Measurements from ENCODE around the gene PTPN23.

The PTPN23 gene

GRCh38 chr3:47419083-47420043 lies 38.5 kb downstream of the PTPN23 start:
- no peak for DNase-seq (ENCODE audit: low read depth)

DNA sequence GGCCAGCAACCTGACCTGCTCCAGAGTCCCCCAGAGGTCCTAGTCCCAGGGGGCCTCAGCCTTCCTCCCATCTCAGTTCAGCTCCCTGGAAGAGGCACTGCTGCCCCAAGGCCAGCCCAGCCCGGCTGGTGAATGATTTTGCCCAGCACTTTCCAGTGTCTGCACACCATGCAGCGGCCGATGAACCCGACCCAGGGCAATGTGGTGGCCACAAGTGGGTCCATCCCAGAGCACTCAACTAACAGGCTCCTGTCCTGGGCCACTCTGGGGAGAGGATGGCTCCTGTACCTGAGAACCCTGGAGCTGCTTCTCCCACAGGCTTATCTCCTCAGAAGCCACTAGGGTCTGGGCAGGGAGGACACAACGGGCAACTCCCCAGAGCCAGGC lies 39.2 kb downstream of the PTPN23 start:
- no peak for DNase-seq (ENCODE audit: low read depth)

DNA sequence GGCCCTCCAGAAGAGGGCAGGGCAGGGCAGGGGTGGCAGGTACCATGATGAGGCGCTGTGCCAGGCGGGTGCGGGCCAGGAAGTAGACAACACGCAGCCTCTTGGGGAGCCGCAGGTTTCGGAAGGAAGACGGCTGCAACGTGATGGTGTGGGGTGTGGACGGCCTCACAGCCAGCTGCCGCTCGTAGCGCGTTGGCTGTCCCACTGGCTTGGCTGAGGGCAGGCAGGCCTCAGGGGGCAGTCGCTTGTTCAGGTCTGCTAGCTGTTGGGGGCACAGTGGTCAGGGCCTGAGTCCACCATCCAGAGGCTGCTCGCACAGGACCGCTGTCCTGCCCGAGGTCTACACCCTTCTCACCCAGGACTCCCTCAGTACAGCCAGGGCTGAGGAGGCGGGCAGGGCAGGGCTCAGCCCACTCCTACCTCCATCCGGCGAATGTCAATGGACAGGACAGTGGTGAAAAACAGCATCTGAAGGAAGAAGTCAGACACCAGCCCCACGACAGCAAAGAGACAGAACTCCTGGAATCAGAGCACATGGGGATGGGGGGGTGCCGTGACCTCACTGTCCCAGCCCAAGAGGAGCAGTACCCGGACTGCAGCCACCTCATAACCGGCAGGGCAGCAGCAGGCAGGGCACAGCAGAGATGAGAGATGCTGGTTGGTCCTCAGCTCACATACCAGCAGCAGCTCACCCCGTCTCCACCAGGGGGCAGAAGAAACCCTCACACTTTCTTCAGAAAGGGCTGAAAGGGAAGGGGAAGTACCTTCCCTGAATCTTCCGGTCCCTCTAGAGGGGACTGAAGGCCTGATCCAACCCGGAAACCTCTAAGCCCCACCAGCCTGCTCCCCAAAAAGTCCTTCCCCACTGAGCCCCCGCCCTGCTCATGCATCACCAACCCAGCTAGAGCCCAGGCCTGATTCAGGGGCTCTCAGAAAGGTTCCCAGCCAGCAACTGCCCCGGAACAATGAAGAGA lies 40.0 kb downstream of the PTPN23 start:
- DNase-seq (ENCODE audit: low read depth) = peak; percentile 81

- no peak for DNase-seq (ENCODE audit: low read depth)
Measured at GRCh38 chr3:47421741-47422649, 41.2 kb downstream of the PTPN23 start.

GRCh38 chr3:47422743-47423142 lies 41.9 kb downstream of the PTPN23 start:
- no peak for DNase-seq (ENCODE audit: low read depth)

GRCh38 chr3:47423548-47424145 lies 42.8 kb downstream of the PTPN23 start:
- no peak for DNase-seq (ENCODE audit: low read depth)

GRCh38 chr3:47424434-47425382 lies 43.9 kb downstream of the PTPN23 start:
- no peak for DNase-seq (ENCODE audit: low read depth)

DNA sequence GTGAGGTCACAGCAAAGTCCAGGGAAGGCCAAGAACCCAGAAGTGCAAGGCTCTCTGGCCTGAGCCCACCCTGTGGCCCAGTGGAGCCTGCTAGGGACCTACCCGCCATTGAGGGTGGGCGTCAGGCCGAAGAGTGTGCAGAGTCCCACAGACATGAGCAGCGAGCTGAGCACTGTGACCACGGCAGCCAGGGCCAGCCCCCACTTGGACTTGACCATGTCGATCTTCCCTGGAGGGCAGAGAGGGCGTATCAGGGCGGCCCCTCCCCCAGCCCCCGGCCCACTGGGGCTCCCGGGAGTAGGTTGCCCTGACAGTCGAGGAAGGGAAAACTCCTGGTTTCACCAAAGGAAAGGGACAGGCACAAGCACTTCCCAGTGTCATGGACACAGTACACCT lies 44.6 kb downstream of the PTPN23 start:
- no peak for DNase-seq (ENCODE audit: low read depth)

GRCh38 chr3:47425959-47426358 lies 45.1 kb downstream of the PTPN23 start:
- no peak for DNase-seq (ENCODE audit: low read depth)

- DNase-seq (ENCODE audit: low read depth) = no peak
Measured at GRCh38 chr3:47427866-47428265, 47.0 kb downstream of the PTPN23 start.

GRCh38 chr3:47428662-47429061 lies 47.8 kb downstream of the PTPN23 start:
- DNase-seq (ENCODE audit: low read depth) = no peak

DNA sequence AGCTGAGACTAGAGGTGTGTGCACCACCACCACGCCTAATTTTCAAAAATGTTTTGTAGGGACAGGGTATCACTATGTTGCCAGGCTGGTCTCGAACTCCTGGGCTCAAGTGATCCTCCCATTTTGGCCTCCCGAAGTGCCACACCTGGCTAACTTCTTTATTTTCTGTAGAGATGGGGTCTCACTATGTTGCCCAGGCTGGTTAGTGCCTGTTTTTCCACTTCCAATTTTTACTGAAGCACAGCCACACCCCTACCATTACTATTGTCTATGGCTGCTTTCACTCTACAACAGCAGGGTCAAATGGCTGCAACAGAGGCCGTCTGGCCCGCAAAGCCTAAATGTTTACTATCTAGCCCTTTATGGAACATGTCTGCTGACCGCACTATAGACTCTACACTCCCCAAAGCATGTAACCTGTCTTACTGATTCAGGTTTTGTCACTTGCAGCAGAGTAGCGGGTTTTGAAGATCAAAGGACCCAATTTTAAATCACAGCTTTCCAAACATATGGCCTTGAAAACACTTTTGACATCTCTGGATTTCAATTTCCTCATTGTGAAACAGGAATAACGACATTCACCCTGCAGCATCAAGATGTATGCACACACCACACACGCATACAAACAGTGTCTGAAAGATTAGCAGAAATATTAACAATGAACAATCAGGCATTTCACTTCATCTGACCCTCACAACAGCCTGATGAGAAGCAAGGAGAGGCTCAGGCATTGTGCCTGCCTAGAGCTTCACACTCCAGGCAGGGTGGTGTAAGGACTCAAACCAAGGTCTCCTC lies 48.9 kb downstream of the PTPN23 start:
- no peak for DNase-seq (ENCODE audit: low read depth)

DNA sequence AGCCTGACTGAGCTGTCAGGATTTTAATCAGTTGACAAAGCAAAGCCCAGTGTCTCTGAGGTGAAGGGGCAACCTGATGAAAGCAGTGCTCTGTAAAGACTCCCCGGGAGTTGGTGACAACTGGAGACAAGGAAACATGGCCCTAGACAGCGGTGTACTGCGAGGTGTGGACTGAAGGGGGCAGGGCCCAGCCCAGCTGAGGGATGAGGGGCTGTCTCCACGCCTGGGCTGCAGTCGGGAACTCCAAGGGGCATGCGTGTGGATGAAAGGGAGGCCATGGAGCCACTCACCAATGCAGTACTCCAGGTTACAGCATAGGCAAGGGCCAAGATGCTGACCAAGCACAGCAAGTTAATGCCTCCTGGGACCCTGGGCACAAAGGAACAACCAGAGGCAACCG lies 49.8 kb downstream of the PTPN23 start:
- DNase-seq (ENCODE audit: low read depth) = no peak

DNA sequence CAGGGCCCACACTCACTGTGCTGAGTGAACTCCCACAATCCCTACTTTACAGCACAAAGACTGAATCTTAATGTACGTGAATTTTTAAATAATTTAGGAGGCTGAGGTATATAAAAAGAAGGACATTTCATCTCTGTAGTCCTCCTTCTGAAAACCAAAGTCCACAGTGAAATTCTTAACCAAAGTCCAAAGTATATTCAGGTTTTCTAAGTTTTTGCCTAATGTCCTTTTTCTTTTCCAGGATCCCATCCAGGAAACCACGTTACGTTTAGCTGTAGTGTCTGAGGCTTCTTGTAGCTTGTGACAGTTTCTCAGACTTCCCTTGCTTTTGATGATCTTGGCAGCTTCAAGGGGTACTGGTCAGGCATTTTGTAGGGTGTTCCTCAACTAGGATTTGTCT lies 50.4 kb downstream of the PTPN23 start:
- no peak for DNase-seq (ENCODE audit: low read depth)

GRCh38 chr3:47432673-47433072 lies 51.9 kb downstream of the PTPN23 start:
- DNase-seq (ENCODE audit: low read depth) = no peak

GRCh38 chr3:47433796-47434195 lies 53.0 kb downstream of the PTPN23 start:
- DNase-seq (ENCODE audit: low read depth) = no peak

DNA sequence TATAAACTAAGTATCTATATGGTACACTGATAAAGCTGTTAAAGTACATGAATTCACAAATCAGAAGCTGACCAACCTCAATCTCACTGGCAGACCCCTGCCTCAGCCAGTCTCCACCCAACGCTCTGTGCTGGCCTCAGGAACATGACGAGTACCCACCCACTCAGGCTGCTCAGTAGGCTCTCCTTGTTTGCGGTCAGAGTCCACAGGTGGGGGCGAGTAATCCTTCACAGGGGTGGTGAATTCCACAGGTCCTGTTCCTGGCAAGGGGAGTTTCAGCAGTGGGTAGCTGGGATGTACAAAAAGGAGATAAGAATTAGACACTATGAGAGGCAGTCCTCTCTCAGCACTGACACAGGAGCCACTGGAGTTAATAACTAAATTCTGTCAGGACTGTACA lies 54.0 kb downstream of the PTPN23 start:
- DNase-seq (ENCODE audit: low read depth) = no peak

DNA sequence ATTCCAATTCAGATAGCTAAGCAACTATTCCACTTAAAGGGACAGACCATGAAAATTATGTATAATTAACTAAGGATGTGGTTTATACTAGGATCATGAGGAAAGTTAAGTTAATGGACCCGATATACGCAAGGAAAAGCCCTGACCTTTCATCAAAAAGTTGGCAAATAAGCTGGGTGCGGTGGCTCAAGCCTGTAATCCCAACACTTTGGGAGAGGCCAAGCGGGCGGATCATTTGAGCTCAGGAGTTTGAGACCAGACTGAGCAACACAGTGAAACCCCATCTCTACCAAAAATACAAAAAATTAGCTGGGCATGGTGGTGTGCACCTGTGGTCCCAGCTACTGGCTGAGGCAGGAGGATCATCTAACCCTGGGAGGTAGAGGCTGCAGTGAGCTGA lies 55.4 kb downstream of the PTPN23 start:
- DNase-seq (ENCODE audit: low read depth) = no peak

GRCh38 chr3:47440131-47440530 lies 59.3 kb downstream of the PTPN23 start:
- no peak for DNase-seq (ENCODE audit: low read depth)

All from stimulated activated CD4-positive, alpha-beta T cell treated with anti-CD3 and anti-CD28 coated beads, Interleukin-2, amount 100 ng/mL, for 4 hours (primary cell).